DMS114 treated with DMSO at 0.1 percent for 48 hours (cell line): ENCODE results near the gene MSLN.
"Not testable (repeated sequence)": the region's sequence is repeated elsewhere in the genome, so short reads cannot be mapped to it uniquely, and the experiment has no call there.

Experiments
- DNase-seq: peaks from one replicate; lab custom pipeline; 2025; ENCODE audit not compliant: unreplicated experiment; lab: John Stamatoyannopoulos, UW

Gene MSLN

DNA sequence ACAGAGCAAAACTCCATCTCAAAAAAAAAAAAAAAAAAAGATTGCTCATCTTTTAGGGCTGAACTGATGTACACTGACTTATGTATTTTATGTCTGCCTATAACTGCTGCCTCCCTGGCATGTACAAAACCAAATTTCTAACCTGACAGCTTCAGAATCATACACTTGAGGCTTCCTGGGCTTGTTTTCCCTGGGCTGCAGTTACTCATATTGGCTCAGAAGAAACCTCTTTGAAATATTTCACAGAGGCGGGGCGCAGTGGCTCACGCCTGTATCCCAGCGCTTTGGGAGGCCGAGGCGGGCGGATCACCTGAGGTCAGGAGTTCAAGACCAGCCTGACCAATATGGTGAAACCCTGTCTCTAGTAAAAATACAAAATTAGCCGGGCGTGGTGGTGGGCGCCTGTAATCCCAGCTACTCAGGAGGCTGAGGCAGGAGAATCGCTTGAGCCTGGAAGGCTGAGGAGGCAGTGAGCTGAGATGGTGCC is 6.4 kb upstream of the MSLN start:
- DNase-seq = not testable (repeated sequence)

DNA sequence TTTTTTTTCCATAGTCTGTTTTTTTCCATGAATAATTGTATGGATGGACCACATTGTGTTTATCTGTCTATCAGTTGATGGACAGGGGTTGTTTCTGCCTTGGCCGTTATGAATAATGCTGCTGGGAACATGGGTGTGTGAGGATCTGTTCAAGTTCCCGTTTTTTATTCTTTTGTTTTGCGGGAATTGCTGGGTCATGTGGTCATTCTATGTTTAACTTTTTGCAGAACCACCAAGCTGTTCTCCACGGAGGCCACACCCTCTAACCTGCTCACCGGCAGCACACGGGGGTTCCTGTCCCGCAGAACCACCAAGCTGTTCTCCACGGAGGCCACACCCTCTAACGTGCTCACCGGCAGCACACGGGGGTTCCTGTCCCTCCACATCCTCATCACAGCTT is 5.9 kb upstream of the MSLN start:
- DNase-seq = no peak

DNA sequence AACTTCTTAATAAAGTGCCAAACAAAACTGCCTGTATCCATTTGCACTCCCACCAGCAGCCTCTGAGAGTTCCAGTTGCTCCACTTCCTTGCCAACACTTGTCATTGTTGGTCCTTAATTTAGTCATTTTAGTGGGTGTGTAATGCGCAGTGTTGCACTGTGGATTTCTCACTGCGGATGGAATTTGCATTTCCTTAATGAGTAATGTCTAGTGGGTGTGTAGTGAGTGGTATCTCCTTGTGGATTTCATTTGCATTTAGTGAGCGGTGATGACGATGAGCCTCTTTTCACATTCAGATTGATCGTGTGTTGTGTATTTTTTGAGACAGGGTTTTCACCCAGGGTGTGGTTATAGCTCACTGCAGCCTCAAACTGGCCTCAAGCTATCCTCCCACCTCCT is 4.1 kb upstream of the MSLN start:
- no peak for DNase-seq

DNA sequence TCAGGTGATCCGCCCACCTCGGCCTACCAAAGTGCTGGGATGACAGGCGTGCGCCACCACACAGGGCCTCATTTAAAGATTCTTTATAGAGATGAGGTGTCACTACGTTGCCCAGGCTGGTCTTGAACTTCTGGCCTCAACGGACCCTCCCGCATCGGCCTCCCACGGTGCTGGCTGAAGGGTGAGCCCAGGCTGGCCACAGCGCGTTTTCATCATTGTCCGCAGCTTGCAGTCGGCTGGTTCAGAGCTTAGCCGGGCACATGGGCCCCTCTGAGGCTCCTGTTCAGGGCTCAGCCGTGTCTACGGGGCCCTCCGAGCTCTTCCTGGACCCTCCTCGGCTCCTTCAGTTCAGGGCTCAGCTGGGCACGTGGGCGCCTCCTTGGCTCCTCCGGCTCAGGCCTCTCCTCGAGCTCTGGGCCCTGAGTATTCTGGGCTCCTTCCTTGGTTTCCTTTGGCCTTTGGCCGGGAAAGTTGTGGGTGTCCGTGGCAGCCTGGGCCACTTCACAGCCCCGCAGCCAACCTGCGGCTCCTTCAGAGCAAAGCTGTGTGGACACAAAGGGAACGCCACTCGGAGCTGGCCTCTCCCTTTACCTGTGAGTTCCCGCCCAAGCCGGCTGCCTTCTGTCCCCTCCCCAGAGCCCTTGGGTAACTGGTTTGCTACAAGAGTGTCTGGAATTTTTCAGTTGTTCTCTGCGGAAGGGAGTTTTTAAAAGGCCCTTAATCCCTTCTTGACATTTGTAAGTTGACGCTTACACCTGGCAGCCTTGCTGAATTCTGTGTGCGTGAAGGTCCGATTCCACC is 1.2 kb upstream of the MSLN start:
- no peak for DNase-seq

DNA sequence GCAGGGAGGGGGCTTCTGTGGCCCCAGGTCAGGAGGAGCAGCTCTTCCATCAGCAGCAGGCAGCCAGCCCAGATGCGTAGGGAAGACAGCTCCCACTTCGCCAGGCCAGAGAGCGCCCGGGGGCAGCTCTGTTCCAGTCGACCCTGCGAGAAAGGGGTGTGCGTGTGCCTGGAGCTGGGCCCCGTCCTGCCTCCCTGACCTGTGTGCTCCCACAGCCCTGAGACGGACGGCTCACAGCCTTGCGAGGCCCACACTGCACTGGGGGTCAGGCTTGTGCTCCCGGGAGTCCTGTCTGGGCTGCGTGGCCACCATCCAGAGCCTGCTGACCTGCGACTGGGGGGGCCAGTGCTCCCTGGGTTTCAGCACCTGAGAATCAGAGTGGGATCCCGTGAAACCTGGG is 469 bp upstream of the MSLN start:
- no peak for DNase-seq

DNA sequence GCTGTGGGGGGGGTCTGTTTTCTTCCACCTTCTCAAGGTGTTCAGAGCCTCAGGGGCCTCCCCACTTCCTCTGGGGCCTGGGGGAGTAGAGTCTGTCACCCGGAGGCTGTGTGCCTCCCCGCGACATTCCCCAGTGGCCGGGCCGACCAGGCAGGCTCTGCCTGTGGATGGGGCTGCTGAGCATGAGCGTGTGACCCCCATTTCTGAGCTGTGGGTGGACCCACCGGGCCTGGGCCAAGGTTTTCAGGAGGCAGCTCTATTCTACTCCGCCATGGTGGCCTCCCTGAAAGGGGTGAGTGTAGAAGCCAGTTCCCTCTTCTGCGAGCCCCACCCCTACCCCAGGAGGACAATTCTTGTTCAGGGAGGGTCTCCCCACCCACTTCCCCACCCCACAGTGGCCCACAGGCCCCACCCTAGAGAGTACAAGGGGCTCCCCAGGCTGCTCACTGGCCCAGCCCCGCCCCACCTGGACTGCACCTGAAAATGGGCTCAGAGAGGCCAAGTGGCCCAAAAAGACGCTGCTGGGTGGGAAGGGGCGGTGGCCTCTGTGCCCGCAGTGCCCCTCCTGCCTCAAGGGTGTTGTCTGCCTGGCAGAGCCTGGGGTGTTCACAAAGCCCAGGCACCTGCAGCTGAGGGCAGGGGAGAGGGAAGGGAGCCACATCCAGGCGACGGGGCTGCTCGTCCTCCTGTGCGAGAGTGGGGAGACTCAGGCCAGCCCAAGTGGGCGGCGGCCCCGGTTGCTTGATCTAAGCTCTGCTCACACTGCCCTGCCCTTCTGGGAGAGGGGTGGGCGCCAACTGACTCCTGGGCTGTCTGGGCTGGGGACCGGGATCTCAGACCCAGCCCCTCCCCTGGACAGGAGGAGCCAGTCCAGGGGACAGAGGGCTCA is 1.3 kb downstream of the MSLN start:
- DNase-seq = no peak

DNA sequence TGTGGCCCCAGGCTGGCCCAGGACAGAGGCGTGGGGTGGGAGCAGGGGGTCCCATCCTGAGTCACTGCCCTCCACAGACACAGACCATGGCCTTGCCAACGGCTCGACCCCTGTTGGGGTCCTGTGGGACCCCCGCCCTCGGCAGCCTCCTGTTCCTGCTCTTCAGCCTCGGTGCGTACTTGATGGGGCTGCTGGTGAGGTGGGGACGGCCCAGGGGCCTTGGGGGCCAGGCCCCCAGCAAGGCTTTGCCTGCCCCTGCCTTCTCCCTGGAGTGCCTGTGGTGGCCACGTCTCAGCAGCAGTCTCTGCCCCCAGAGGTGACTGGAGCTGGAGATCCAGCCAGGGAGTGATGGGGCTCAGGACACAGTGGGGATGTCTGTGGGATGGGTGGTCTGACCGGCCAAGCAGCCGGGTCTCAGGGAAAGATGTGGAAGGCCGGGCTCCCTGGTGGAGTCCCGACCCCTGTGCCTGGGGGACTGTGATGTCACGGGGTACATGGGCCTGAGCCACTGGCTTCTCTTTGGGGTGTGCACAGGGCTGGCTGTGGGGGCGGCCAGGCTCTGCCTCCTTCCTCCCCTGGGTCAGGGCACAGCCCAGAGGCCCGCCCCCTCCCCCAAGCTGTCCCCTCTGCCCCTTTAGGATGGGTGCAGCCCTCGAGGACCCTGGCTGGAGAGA is 2.2 kb downstream of the MSLN start:
- no peak for DNase-seq

DNA sequence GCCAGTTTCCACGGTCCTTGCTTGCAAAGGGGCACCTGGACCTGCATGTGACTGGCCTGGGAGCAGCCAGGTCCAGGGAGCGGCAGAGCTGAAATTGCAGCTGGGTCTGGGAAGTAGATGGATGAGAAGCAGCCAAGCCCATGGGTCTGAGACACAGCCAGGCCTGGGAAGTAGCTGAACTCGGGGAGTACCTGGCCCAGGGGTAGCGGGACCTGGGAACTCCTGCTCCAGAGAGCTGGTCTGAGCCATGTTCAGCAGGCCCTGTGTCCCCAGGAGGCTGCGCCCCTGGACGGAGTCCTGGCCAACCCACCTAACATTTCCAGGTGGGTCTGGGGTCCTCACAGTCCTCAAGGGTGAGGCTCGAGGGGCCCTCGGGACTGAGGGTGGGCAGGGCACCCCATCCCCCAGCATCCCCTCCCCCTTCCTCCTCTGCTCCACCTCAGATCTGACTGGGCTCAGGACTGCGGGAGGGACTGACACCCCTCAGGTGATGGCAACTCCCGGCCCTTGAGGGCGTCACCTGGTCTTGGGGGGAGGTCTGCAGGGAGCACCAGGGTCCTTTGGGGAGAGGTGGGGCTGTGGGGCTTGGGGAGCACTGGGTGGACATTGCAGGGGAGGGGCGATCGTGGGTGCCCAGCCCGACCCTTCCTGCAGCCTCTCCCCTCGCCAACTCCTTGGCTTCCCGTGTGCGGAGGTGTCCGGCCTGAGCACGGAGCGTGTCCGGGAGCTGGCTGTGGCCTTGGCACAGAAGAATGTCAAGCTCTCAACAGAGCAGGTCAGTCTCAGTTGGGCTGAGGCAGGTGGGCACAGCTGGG is 3.0 kb downstream of the MSLN start:
- DNase-seq = no peak

DNA sequence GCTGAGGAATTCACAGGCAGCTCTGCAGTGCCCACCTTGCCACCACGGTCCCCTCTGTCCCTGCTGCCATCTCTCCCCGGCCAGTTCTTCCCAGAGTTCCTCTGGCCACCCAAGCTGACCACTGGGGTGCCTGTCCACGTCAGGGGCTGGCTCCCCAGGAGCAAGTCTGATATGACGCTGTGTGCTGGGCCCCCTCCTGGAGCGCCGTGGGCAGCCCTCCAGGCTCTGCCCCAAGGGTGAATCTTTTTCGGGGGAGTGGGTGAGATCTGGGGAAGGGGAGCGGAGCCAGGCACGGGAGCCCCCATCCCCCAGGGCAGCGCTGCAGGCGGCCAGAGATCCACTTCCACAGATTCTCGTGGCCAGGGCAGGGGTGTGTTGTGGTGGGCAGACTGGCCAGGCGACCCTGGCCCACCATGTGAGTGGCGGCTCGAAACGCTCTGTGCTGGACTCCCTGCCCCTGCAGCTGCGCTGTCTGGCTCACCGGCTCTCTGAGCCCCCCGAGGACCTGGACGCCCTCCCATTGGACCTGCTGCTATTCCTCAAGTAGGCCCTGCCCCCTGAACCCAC is 3.7 kb downstream of the MSLN start:
- DNase-seq = no peak

DNA sequence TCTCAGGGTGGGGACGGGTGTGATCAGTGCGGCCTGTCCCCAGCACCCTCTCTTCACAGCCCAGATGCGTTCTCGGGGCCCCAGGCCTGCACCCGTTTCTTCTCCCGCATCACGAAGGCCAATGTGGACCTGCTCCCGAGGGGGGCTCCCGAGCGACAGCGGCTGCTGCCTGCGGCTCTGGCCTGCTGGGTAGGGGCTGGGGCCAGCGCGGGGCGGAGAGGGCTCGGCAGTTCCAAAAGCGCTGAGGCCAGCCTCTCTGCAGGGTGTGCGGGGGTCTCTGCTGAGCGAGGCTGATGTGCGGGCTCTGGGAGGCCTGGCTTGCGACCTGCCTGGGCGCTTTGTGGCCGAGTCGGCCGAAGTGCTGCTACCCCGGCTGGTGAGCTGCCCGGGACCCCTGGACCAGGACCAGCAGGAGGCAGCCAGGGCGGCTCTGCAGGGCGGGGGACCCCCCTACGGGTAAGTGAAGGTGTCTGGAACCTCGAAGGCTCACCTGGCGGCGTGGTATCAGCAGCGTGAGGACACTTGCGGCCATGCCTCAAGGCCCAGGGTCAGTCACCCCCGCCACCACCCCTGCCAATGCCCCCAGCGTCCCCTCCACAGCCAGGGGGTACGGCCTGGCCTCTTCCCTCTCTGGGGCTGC is 4.4 kb downstream of the MSLN start:
- no peak for DNase-seq

DNA sequence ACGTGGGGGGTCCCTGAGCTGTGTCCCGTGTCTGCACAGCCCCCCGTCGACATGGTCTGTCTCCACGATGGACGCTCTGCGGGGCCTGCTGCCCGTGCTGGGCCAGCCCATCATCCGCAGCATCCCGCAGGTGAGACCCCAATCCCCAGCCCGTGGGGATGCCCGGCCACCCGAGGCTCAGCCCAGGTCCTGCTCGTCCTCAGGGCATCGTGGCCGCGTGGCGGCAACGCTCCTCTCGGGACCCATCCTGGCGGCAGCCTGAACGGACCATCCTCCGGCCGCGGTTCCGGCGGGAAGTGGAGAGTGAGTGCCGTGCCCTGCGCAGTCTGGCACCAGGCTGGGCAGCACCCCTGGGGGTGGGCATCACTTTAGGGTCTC is 4.9 kb downstream of the MSLN start:
- DNase-seq = no peak

DNA sequence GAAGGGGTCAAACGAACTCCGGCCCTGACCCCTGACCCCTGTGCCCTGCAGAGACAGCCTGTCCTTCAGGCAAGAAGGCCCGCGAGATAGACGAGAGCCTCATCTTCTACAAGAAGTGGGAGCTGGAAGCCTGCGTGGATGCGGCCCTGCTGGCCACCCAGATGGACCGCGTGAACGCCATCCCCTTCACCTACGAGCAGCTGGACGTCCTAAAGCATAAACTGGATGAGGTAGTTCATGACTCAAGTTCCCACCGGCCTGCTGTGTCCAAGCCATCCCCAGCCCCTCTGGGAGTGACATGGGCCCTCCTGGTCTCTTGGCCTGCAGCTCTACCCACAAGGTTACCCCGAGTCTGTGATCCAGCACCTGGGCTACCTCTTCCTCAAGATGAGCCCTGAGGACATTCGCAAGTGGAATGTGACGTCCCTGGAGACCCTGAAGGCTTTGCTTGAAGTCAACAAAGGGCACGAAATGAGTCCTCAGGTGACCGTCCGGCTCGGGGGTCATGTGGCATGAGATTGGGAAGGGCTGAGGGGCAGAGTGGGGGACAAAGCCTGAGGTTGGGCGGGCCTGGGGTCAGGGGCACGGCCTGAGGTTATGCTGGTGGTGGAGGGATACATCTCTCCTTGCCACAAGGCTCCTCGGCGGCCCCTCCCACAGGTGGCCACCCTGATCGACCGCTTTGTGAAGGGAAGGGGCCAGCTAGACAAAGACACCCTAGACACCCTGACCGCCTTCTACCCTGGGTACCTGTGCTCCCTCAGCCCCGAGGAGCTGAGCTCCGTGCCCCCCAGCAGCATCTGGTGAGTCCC is 5.7 kb downstream of the MSLN start:
- DNase-seq = no peak

DNA sequence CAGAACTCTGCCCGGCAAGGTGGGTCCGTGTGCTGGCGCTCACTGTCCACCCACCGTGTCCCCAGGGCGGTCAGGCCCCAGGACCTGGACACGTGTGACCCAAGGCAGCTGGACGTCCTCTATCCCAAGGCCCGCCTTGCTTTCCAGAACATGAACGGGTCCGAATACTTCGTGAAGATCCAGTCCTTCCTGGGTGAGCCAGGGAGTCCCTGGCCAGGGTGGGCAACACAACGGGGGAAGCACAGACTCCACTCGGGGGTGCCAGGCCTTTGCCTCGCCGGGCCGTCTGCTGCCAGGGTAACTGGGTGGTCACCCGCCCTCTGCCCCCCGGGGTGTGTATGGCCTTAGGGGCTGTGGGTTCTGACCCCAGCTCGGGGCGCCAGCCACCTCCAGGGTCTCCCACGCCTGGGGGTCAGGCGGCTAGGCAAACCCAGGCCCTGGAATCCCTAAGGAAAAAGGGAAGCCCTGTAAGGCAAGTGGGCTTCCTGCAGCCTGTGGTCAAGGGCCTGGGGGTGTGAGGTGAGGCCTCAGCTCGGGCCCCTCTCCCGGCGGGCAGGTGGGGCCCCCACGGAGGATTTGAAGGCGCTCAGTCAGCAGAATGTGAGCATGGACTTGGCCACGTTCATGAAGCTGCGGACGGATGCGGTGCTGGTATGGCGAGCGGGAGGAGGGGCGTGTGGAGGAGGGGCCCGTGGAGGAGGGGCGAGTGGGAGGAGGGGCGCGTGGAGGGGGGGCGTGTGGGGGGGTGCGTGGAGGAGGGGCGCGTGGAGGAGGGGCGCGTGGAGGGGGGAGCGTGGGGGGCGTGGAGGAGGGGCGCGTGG is 6.5 kb downstream of the MSLN start:
- DNase-seq = no peak

DNA sequence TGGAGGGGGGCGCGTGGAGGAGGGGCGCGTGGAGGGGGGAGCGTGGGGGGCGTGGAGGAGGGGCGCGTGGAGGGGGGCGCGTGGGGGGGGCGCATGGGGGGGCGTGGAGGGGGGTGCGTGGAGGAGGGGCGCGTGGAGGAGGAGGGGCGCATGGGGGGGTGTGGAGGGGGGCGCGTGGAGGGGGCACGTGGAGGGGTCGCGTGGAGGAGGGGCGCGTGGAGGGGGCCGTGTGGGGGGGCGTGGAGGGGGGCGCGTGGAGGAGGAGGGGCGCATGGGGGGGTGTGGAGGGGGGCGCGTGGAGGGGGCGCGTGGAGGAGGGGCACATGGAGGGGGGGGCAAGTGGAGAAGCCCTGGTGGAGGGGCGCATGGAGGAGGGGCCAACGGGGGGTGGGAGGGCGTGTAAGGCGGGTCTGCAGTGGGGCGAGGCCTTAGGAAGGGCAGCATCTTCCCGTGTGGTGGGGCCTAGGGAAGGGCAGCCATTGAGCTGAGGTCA is 7.3 kb downstream of the MSLN start:
- no peak for DNase-seq

DNA sequence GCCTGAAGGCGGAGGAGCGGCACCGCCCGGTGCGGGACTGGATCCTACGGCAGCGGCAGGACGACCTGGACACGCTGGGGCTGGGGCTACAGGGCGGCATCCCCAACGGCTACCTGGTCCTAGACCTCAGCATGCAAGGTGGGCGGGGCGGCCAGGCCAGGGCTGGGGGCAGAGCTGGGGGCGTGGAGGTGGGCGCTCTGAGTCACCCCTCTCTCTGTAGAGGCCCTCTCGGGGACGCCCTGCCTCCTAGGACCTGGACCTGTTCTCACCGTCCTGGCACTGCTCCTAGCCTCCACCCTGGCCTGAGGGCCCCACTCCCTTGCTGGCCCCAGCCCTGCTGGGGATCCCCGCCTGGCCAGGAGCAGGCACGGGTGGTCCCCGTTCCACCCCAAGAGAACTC is 7.9 kb downstream of the MSLN start:
- no peak for DNase-seq

DNA sequence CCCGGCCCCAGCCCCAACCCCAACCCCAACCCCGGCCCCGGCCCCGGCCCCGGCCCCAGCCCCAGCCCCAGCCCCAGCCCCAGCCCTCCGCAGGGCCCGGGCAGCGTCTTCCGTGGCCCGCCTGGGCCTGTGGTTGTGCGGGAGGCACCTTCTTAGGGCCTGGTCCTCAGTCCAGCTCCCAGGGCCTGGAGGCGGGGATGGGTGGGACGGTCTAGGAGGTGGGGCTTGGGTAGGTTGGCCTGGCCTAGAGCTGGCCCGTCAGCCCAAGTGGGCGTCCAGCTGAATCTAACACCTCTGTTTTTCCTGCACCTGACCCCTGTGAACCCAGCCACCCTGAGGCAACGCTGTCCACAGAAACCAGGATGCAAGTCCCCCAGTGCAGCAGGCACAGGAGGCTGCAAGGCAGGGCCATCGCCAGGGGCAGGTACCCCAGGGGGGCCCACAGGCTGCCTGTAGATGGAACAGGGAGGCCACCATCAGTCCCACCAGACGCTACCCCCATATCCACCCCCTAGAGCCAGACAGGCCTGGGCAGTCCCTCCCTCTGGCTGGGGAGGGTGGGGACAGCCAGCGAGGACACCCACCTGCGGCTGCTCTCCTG is 8.8 kb downstream of the MSLN start:
- DNase-seq = no peak

DNA sequence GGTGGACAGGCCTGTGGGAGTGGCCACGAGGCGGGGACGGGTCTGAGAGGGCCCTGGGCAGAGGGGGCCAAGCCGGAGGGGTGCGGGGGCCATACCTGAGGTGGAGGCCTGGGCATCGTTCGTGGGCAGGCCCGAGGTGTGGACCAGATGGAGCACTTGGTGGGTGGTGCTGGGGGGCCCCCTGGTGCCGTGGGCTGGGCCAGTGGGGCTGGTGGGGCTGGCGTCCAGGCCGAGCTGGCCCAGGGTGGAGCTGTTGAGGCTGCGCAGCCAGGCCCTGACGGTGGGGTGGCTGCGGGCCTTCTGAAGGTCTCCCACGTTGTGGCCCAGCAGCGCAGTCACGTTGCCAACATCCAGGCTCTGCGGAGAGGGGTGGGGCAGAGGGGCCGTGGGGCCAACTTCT is 9.4 kb downstream of the MSLN start:
- DNase-seq = no peak

DNA sequence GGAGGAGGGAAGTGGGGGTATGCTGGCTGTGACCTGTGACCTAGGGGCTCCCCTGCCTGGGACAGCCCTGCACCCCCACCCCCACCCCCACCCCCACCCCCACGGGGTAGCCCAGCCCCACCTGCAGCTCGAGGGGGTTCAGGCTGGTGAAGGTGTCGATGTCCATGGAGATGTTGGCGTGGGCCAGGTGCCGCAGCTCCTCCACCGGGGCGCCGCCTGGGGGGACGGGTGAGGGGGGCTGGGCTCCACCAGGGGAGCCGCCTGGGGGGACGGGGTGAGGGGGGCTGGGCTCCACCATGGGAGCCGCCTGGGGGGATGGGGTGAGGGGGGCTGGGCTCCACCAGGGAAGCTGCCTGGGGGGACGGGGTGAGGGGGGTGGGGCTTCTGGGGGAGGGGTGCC is 9.9 kb downstream of the MSLN start:
- no peak for DNase-seq
